ENCODE measurements around the gene HTR3A.
A peak's percentile ranks its signal among the peaks of the same experiment; 100 is the strongest.

Gene HTR3A

DNA sequence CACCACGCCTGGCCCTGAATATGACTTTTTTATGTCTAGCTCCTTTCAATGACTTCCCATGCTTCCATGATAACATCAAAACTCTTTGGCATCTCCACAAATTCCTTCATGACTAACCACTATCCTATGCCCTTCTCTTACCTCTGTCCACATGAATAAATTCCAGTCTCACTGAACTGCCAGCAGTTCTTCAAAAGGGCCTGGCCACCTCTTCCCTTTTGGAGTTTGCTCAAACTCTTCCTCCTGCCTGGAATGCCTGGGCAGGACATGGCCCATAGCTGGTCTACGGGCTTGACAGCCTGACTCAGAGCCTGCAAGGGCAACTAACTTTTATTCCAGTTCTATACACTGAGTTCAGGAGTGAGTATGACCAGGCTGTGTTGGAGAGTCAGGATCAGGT is 42.8 kb downstream of the HTR3A start:
- Histone ChIP-seq H3K9me3 (ENCODE audit: severe bottlenecking) (no peaks in the 10 kb centered on the region), H3K4me1 (ENCODE audit: insufficient read depth, poor library complexity, severe bottlenecking) (no peaks in the 10 kb centered on the region), H3K4me3 (ENCODE audit: severe bottlenecking) (no peak overlapping the region), H3K27me3 (ENCODE audit: insufficient read depth, poor library complexity, severe bottlenecking) (no peaks in the 10 kb centered on the region), H3K27ac (ENCODE audit: poor library complexity, severe bottlenecking) (no peak overlapping the region), H3K36me3 (ENCODE audit: low read depth) (no peaks in the 10 kb centered on the region)
- TF ChIP-seq, protein P1, sequence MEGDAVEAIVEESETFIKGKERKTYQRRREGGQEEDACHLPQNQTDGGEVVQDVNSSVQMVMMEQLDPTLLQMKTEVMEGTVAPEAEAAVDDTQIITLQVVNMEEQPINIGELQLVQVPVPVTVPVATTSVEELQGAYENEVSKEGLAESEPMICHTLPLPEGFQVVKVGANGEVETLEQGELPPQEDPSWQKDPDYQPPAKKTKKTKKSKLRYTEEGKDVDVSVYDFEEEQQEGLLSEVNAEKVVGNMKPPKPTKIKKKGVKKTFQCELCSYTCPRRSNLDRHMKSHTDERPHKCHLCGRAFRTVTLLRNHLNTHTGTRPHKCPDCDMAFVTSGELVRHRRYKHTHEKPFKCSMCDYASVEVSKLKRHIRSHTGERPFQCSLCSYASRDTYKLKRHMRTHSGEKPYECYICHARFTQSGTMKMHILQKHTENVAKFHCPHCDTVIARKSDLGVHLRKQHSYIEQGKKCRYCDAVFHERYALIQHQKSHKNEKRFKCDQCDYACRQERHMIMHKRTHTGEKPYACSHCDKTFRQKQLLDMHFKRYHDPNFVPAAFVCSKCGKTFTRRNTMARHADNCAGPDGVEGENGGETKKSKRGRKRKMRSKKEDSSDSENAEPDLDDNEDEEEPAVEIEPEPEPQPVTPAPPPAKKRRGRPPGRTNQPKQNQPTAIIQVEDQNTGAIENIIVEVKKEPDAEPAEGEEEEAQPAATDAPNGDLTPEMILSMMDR (IDR thresholded peaks at IDR 0.05; ENCODE audit: poor library complexity, severe bottlenecking) = no peak
- no peak for DNase-seq (ENCODE audit: low spot score)
- ATAC-seq (ENCODE audit: low read depth) = peak; percentile 79

GRCh38 chr11:114019046-114019445 is 44.1 kb downstream of the HTR3A start:
- TF ChIP-seq, protein P1 (IDR thresholded peaks at IDR 0.05; ENCODE audit: poor library complexity, severe bottlenecking) = no peak
- DNase-seq (ENCODE audit: low spot score) (no peak), ATAC-seq (ENCODE audit: low read depth) (no peak)
- Histone ChIP-seq H3K36me3 (ENCODE audit: low read depth) (no peaks in the 10 kb centered on the region), H3K9me3 (ENCODE audit: severe bottlenecking) (no peaks in the 10 kb centered on the region), H3K27me3 (ENCODE audit: insufficient read depth, poor library complexity, severe bottlenecking) (no peaks in the 10 kb centered on the region), H3K27ac (ENCODE audit: poor library complexity, severe bottlenecking) (no peak overlapping the region), H3K4me3 (ENCODE audit: severe bottlenecking) (no peak overlapping the region), H3K4me1 (ENCODE audit: insufficient read depth, poor library complexity, severe bottlenecking) (no peaks in the 10 kb centered on the region)

DNA sequence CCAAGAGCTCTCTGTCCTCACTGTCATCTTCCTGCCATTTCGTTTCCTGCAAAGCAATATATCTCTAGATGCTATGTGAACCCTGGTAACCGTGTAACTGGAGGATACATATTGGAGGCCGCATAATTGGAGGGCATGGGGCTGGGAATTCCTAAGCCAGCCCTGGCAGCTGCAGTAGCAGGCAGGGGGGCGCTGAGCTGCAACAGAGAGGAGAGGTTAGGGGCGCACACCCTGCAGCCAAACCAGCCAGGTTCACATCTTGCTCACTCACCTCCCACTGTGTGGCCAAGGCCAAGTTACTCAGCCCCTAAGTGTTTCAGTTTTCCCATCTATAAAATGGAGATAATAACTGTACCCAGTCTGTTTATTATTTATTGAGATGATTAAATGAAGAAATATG is 44.7 kb downstream of the HTR3A start:
- no peak overlapping the region for H3K4me3 ChIP-seq (ENCODE audit: severe bottlenecking)
- no peaks in the 10 kb centered on the region for H3K36me3 ChIP-seq (ENCODE audit: low read depth)
- H3K27me3 ChIP-seq (ENCODE audit: insufficient read depth, poor library complexity, severe bottlenecking) = no peaks in the 10 kb centered on the region
- TF ChIP-seq, protein P1 (IDR thresholded peaks at IDR 0.05; ENCODE audit: poor library complexity, severe bottlenecking) = no peak
- H3K9me3 ChIP-seq (ENCODE audit: severe bottlenecking) = no peaks in the 10 kb centered on the region
- no peak overlapping the region for H3K27ac ChIP-seq (ENCODE audit: poor library complexity, severe bottlenecking)
- DNase-seq (ENCODE audit: low spot score) (no peak), ATAC-seq (ENCODE audit: low read depth) (no peak)
- H3K4me1 ChIP-seq (ENCODE audit: insufficient read depth, poor library complexity, severe bottlenecking) = no peaks in the 10 kb centered on the region

DNA sequence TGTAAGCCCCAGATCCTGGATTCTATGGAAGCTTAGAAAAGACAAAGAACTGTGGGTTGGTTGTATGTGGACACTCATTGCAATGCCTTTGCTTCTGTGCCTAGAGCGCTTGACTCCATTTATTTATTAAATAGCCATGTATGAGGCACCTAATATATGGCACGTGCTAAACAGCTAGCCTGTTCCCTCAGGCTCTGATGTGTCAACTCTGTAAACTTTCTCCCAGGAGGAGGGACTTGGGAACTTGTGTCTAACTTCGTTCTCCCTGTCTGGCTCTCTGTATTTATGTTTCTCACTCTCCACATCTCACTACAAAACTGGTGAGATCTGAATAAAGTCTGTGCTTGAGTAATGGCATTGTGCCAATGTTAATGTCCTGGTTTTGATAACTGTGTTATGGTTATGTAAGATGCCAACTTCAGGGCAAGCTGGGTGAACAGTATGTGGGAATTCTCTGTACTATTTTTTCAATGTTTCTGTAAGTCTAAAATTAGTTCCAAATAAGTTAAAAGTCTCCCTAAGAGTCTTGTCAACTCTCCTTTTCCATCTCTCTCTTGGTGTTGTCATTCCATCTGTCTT is 50.5 kb downstream of the HTR3A start:
- H3K9me3 ChIP-seq (ENCODE audit: severe bottlenecking) = no peaks in the 10 kb centered on the region
- H3K36me3 ChIP-seq (ENCODE audit: low read depth) = no peaks in the 10 kb centered on the region
- no peak overlapping the region for H3K4me3 ChIP-seq (ENCODE audit: severe bottlenecking)
- DNase-seq (ENCODE audit: low spot score) = no peak
- peaks cover 3% of the 10 kb centered on the region for H3K27me3 ChIP-seq (ENCODE audit: insufficient read depth, poor library complexity, severe bottlenecking)
- no peak for ATAC-seq (ENCODE audit: low read depth)
- no peak overlapping the region for H3K27ac ChIP-seq (ENCODE audit: poor library complexity, severe bottlenecking)
- TF ChIP-seq, protein P1 (IDR thresholded peaks at IDR 0.05; ENCODE audit: poor library complexity, severe bottlenecking) = no peak
- H3K4me1 ChIP-seq (ENCODE audit: insufficient read depth, poor library complexity, severe bottlenecking) = no peaks in the 10 kb centered on the region

DNA sequence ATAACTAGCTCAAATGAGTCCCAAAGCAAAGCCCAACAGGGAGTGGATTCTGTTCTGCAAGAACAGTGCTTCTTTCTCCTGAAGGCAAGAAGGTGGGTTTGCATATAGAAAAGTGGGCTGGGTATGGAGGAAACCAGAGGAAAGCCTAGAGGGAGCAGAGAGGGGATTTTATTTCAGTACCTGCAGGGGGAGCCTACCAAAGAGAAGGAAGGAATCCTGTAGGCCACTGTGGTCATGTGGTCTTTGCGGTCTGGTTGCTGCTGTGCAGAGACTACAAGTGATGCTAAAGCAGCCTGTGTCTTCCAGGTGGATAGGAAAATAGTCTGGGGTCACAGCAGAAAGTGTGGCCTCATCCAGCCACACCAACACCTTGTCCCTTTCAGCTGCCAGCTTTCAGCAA is 51.4 kb downstream of the HTR3A start:
- no peak for DNase-seq (ENCODE audit: low spot score)
- TF ChIP-seq, protein P1 (IDR thresholded peaks at IDR 0.05; ENCODE audit: poor library complexity, severe bottlenecking) = peak; percentile 18
- Histone ChIP-seq H3K4me1 (ENCODE audit: insufficient read depth, poor library complexity, severe bottlenecking) (no peaks in the 10 kb centered on the region), H3K36me3 (ENCODE audit: low read depth) (no peaks in the 10 kb centered on the region), H3K9me3 (ENCODE audit: severe bottlenecking) (no peaks in the 10 kb centered on the region), H3K27me3 (ENCODE audit: insufficient read depth, poor library complexity, severe bottlenecking) (peaks cover 3% of the 10 kb centered on the region), H3K4me3 (ENCODE audit: severe bottlenecking) (no peak overlapping the region), H3K27ac (ENCODE audit: poor library complexity, severe bottlenecking) (no peak overlapping the region)
- ATAC-seq (ENCODE audit: low read depth) = 0 out of 3 replicates have a peak, but pooled peaks have one; percentile 50

Data from RWPE2 (cell line).